IPS DF 4.7 (cell line): ENCODE data around the gene DCAF8L2.
"Not testable (repeated sequence)": the region's sequence is repeated elsewhere in the genome, so short reads cannot be mapped to it uniquely, and the experiment has no call there.

Experiments used
- DNase-seq: peaks from one replicate; pipeline ENCODE4 v3.0.0-alpha.2; 2013; ENCODE audit warnings: low spot score; ENCODE audit errors: extremely low read depth

DCAF8L2 gene

DNA sequence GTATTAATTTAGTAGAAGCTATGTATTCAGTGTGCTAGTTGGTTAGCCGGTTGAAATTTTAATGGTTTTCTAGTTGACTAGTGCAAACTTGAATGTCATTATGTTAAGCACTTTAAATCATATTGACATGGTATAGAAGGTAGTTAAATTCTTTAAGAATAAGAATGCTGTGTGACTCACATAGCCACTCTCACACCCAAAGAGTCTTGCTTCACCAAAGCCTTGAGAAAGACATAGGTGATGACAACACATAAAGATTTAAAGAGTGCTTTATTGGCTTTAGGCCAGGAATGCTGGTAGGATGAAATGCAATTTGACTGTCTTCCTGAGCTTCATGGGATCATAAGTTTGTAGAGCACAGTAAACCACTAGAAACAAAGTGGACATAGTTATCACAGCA lies 85.3 kb downstream of the DCAF8L2 start:
- no peak for DNase-seq

DNA sequence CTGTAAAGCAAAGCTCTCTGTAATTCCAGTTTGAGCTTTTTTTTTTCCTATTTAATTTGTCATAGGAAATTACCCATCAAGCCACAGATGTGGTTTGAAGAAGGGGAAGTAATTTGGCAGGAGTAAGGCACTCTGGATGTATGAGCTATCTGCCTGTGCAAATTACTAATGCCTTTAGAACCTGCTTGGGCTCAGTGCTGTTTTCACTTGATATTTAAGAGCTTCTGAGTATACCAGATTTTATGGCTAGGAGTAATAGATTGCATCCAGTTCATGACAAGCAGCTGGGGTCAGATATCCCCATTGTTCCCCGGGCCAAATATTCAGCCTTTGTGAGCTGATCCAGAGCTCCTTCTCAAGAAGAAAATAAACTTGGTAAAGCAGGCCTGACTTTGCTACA lies 89.1 kb downstream of the DCAF8L2 start:
- DNase-seq: no peak

DNA sequence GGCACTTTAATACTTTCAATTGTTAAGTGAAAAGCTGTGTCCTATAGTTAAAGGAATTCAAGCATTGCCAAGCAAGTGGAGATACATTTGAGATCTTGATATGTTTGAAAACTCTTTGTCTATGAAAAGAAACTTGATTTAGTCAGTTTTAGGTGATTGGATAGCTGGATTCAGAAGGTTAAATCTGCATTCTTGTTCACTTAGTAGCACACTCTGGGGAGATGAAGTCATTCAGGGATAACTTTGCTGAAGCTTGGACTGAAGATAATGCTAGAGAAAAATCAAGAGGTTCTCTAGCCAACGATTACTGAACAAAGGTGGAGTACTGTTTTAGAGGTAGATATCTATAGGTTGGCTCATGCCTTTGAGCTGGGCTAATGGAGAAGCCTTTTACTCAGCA lies 90.6 kb downstream of the DCAF8L2 start:
- no peak for DNase-seq

DNA sequence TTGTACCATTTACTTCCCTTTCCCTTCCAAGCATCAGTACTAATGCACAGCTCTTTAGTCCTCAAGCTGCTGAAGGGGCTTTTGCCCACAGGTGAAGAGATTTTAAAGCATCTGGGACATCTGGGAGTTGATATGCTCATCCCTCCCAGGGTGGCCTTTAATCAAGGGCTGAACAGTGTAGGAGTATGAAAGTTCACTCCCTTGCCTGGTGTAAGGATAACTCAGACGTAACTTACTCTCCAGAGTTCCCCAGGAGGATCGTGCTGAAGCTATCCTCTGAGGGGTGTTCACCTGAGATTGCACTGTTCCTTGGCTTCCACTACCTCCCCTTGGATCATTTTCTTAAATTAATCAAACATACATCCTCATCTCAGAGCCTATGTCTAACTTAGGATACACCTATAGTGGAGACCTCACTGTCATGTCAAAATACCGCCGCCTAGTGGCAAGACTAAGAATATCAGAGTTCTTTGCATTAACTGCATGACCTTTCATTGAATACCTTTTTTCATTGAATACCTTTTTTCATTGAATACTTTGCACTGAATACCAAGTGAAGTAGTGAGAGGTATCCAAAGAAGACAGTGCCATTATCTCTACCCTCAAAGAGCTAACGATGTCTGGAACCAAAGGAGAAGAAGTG lies 93.5 kb downstream of the DCAF8L2 start:
- peak; percentile 0 for DNase-seq

DNA sequence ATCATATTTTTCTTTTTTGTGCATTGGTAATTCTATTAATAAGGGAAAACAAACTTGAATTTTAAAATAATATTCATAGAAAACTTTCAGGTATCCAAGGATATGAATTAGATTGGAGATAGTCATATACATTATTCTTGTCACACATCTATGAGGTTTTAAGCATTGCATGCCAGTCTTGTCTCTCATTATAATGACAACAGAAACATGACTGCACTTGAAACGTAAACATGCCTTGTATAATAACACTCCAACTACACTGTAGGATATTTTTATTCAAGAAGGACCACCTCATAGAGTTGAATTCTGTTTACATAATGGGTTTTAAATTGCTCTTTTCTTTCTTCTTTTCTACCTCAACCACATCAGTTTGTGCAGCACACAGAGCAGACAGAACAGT lies 104.5 kb downstream of the DCAF8L2 start:
- no peak for DNase-seq

DNA sequence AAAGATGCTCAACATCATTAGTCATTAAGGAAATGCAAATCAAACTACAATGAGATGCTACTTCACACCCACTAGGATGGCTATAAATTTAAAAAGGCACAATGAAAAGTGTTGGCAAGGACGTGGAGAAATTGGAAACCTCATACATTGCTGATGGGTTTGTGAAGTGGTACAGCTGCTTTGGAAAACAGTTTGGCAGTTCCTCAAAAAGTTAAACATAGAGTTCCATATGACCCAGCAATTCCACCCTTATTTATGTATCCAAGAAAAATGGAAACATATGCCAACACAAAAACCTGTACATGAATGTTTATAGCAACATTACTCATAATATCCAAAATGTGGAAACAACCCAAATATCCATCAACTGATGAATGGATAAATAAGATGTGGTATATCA lies 116.4 kb downstream of the DCAF8L2 start:
- no peak for DNase-seq

DNA sequence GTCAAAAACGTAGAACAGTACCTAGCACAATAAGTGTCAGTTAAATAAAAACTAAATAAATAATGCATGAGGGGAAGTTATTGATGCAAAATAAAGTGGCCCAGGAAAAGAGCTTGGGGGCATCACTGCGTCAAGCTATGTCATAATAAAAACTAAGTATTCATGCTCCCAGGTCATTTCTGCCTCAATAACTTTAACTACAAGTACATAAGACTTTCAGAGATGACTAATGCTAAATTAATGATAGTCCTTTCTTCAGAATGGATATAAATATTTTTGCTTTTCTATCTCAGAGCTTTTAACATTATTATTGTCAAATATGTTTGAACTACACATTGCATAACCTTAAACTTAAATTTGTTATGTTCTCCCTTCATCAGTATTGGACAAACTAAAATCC lies 125.5 kb downstream of the DCAF8L2 start:
- no peak for DNase-seq

DNA sequence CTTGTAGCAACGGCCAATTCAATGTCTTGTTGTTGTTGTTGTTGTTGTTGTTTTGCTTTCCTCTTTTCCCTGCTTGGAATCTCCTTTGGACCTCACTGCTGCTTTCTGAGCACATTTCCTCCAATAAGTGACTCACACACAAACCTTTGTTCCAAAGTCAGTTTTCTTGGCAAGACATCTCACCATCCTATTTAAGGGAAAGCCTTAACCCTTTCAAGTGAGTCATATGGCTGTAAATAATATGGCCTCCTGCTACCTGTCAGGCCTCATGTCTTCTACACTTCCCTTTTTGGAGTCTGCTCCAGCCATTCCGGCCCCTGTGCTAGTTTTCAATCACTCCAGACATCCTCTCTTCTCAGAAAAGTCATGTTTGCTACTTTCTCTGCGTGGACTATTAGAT lies 138.1 kb downstream of the DCAF8L2 start:
- DNase-seq: no peak

DNA sequence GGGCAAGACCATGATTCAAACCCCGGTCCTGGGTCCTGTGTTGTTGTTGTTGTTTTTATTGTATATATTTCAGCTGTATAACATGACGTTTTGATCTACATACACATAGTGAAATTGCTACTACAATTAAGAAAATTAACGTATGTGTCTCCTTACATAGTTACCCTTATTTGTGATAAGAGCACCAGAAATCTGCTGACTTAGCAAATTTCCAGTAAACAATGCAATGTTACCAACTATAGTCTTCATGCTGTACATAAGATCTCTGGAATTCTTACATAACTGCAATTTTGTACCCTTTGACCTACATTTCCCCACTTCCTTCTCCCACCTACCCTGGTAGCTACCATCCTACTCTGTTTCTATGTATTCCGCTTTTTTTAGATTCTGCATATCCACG lies 141.8 kb downstream of the DCAF8L2 start:
- no peak for DNase-seq

DNA sequence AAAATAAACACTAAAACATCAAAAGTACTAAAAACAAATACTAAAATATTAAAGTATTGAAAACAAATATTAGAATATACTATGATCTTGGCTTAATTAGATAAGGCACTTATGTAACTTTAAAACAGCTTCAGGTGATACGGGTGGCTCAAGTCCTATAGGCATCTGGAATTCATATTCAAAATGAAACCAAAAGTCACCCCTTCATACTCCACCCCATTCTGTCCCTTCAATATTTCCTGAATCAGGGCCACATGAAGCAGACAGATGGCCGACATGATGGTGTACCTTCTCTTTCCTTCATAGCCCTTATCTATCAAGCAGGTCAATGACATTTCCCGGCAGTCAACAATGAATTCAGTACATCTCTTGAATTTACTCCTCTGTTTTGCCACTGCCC lies 145.8 kb downstream of the DCAF8L2 start:
- DNase-seq: no peak

DNA sequence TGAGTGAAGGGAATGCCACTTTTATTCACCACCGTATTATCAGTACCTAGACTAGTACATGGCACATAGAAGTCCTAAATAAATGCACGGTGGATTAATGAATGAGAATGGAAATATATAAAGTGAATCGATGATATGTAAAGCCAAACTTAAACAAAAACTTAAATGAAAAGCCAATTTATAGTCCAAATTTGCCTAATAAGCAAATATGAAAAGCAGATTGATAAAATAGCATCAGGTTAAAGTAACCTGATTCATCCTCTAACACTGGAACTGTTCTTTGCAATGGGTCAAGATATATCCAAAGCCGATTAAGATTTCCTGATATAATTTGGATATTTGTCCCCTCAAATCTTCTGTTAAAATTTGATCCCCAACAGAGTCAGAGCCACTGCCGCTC lies 150.8 kb downstream of the DCAF8L2 start:
- DNase-seq: no peak

DNA sequence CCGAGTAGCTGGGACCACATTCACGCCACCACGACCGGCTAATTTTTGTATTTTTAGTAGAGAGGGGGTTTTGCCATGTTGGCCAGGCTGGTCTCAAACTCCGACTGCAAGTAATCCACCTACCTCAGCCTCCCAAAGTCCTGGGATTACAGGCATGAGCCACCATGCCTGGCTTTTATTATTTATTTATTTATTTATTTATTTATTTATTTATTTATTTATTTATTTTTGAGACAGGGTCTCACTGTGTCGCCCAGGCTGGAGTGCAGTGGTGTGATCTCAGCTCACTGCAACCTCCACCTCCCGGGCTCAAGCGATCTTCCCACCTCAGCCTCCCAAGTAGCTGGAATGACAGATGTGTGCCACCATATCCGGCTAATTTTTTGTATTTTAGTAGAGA lies 153.4 kb downstream of the DCAF8L2 start:
- not testable (repeated sequence) for DNase-seq

DNA sequence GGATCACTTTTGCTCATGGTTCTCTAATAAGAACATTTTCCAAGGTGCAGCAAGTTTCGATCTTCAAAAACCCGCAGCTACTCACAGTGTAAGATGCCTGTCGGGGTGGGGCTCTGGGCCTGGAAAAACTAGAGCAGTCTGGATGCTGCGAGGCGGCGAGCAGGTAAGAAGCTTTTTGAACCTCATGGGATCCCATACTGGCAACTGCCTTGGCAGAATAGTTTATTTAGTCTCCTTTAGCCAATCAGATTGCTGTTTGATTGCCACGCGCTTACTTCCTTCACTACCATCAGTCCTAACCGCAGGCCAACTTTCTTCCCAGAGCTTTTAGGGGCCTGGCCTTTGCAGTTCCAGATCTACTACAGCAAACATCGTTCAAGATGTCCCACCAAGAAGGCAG lies 156.4 kb downstream of the DCAF8L2 start:
- DNase-seq: no peak

DNA sequence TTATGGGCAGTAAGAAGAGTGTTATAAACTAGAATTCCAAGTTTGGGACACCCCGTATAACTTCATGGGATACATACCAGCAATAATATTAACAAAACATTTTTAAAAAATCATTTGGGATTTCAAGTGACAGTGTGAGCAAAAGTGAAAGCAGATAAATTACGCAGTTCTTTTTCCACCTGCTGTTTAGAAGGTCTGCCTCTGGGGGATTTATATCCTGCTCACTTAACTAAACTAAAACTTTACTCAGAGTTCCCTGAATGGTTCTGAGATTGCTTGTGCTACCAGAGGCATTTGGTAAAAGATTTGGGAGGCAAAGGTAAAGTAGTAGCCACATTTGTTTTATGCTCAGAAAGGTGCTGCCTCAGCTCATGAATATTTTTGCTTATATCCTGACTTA lies 160.2 kb downstream of the DCAF8L2 start:
- DNase-seq: not testable (repeated sequence)

DNA sequence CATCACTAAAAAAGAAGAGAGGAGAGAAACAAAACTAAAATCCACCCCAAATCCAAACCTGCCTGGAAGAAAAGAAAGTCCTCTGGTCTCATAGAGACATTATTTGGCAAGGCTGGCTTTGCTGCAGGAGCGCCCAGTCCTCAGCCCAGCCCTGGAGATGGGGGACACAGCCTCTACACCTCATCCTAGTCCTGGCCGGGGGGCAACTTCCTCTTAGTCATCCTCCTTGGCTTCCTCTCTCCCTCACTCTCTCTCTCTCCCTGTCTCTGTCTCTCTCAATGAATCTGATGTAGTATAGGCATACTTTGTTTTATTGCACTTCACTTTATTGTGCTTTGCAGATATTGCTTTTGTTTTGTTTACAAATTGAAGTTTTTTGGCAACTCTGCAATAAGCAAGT lies 161.8 kb downstream of the DCAF8L2 start:
- DNase-seq: no peak

DNA sequence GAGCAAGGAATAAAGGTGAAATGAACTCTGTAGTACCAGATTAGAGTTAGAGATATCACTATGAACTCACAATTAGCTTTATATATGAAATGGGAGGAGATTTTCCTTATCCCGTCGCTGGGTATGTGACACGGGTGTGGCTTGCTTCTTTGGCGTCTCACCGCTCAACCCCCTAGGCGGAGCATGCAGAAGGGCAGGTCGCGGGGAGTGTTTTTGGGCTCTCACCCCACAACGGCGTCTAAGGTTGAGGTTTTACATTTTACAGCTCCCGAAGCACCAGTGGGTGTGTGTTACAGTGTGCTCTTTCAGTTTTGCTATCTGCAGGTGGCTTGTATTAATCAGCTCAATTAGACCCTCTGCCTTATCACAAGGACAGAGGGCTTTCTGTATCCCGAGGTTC lies 175.6 kb downstream of the DCAF8L2 start:
- DNase-seq: no peak

DNA sequence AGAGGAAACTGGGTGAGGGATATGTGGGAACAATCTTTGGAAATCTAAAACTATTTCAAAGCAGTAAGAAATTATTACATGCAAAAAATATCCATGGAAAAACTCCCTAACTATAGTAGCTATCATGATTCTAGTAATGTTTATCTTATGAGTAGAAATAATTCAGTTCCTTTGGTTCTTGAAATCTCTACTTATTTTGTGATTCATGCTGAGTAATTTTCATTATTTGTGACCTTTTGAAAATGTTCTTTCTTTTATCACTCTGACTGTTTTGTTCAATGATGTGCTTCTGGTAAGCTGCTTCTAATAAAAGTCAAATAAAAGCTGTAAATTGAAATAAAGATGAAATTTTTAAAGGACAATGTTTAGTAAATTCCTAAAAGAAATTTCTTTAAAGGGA lies 177.2 kb downstream of the DCAF8L2 start:
- DNase-seq: no peak

DNA sequence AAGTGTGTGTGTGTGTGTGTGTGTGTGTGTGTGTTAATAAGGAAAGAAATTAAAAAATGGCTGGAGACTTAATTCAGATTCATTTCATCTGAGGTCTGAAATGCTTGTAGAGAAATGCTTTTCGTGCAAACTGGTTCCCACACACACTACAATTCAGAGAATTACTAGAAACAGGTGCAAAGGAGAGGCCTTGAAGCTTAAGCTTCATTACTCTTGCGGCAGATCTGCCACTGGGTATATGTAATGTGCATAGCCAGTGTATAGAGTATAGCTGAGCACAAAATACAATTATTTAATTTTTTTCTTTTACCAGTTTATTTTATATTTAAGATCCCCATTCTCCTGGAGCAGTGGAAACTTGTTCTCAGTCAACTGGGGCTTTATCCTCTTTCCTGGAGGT lies 185.8 kb downstream of the DCAF8L2 start:
- no peak for DNase-seq

DNA sequence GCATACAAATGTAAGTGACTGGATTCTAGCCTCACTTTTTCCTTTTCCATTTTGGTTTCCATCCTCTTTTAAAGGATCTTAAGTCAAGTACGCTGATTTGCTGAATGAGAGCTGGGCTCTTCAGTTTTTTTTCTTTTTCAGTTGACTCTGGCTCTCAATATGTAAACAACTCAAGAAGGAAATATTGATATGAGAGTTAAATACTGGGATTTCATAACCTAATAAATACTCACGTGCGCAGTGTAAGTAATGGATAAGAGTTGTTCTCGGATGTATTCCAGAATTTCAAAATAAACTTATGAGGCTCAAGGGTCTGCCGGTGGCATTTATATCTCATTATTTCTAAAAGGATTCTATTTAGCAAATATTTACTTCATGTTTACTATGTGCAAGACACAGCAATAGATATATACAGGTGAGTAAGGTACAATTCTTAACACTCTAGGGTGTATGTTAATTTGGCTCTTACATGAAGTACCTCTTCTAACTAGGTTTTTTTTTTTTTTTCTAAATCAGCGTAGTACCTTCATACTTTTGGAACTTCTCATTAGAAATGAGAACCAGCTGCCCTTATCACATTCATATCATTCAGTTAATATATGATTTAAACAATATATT lies 206.6 kb downstream of the DCAF8L2 start:
- no peak for DNase-seq

DNA sequence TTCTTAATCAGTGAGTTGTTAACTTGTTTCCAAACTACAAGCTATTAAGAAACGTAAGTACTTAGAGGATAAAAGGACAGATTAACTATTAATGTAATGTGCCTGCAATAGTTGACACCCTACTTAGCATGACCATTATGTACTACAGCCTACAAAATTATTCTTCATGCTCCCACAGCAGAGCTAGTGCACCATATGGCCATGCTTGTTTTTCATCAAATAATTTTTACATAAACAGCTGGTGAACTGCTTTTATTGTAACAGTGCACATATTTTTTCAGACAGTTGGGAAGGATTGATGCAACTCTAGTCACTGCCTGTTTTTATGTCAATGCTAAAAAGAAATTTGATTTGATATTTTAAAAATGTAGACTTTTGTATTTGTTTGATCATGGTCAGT lies 207.4 kb downstream of the DCAF8L2 start:
- no peak for DNase-seq
